C4-2B (cell line): Measurements from ENCODE around the gene HAGH.

Experiments used
- ZFX ChIP-seq: fragments of 450-650 bp; IDR thresholded peaks from 2 replicates; pipeline ENCODE4 v1.6.1; 2017
- TF ChIP-seq, protein P1 (sequence below): fragments of 450-650 bp; conservative IDR thresholded peaks from 2 replicates; pipeline ENCODE4 v1.5.1; 2017; ENCODE audit warnings: mild to moderate bottlenecking

DNA sequence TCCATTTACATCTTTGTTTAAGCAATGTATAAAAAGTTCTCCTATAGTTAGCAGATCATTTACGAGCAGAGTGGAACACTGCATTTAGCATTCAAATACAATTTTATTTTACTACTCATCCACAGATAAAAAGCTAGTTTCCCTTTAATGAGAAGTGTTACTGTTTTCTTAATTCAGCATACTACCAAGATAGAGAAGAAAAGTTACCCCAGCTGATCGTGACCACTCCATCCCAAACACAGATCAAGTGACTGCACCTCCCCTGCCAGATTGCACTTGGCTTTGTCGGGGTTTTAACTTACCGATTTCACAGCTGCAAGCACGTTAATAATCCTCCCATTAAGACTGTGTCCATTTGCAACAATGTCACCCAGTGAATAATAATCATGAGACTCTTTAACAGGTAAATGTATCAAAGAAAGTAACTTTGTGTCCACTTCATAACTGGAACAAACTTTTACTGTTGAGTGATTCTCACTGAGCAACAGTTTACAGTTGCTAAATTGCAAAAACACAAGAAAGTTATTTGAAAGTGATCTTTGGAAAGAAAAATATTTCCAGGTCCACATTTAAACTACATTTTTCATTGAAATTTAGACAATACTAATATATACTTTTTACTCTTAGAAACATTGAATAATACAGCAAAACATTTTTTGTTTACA, 30.9 kb upstream of the HAGH start:
- TF ChIP-seq, protein P1, sequence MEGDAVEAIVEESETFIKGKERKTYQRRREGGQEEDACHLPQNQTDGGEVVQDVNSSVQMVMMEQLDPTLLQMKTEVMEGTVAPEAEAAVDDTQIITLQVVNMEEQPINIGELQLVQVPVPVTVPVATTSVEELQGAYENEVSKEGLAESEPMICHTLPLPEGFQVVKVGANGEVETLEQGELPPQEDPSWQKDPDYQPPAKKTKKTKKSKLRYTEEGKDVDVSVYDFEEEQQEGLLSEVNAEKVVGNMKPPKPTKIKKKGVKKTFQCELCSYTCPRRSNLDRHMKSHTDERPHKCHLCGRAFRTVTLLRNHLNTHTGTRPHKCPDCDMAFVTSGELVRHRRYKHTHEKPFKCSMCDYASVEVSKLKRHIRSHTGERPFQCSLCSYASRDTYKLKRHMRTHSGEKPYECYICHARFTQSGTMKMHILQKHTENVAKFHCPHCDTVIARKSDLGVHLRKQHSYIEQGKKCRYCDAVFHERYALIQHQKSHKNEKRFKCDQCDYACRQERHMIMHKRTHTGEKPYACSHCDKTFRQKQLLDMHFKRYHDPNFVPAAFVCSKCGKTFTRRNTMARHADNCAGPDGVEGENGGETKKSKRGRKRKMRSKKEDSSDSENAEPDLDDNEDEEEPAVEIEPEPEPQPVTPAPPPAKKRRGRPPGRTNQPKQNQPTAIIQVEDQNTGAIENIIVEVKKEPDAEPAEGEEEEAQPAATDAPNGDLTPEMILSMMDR, result no peak
- no peak for TF ChIP-seq ZFX
